ENCODE data around the gene DOCK8.

DOCK8 gene

GRCh38 chr9:477193-477592 is 262.5 kb downstream of the DOCK8 start:
- in situ Hi-C loops (cut with HindIII; ENCODE audit: low pct_ligation_motif_present, low sequenced_read_pairs) = no loop called here
- DNase-seq = no peak
- H3K27ac ChIP-seq = no peak overlapping the region

GRCh38 chr9:479304-479970 is 264.8 kb downstream of the DOCK8 start:
- Histone ChIP-seq H3K27me3 (replicated peaks) (no peaks in the 10 kb centered on the region), H3K4me3 (ENCODE audit: low read depth, low read length) (no peak overlapping the region), H3K36me3 (replicated peaks) (no peaks in the 10 kb centered on the region), H3K27ac (no peak overlapping the region)
- in situ Hi-C loops (cut with HindIII; ENCODE audit: low pct_ligation_motif_present, low sequenced_read_pairs) = no loop called here
- no peak for TF ChIP-seq CTCF (IDR thresholded peaks at IDR 0.05; ENCODE audit: low read depth, low read length, missing control alignments)
- no peak for DNase-seq

More at GRCh38 chr9:477193-477592, 262.5 kb downstream of the DOCK8 start:
- TF ChIP-seq CTCF (IDR thresholded peaks at IDR 0.05; ENCODE audit: low read depth, low read length, missing control alignments) = no peak
- Histone ChIP-seq H3K27me3 (replicated peaks) (no peaks in the 10 kb centered on the region), H3K36me3 (replicated peaks) (no peaks in the 10 kb centered on the region), H3K4me3 (ENCODE audit: low read depth, low read length) (no peak overlapping the region)

- in situ Hi-C loops (cut with HindIII; ENCODE audit: low pct_ligation_motif_present, low sequenced_read_pairs) = no loop called here
- TF ChIP-seq CTCF (IDR thresholded peaks at IDR 0.05; ENCODE audit: low read depth, low read length, missing control alignments) = no peak
- H3K4me3 ChIP-seq (ENCODE audit: low read depth, low read length) = no peak overlapping the region
- no peaks in the 10 kb centered on the region for H3K36me3 ChIP-seq (replicated peaks)
- no peaks in the 10 kb centered on the region for H3K27me3 ChIP-seq (replicated peaks)
- H3K27ac ChIP-seq = no peak overlapping the region
- DNase-seq = no peak
Observed at GRCh38 chr9:479971-480350, 265.3 kb downstream of the DOCK8 start.

- in situ Hi-C loops (cut with HindIII; ENCODE audit: low pct_ligation_motif_present, low sequenced_read_pairs) = no loop called here
- no peak for TF ChIP-seq CTCF (IDR thresholded peaks at IDR 0.05; ENCODE audit: low read depth, low read length, missing control alignments)
- H3K27me3 ChIP-seq (replicated peaks) = no peaks in the 10 kb centered on the region
- no peak for DNase-seq
- no peaks in the 10 kb centered on the region for H3K36me3 ChIP-seq (replicated peaks)
- H3K27ac ChIP-seq = no peak overlapping the region
- H3K4me3 ChIP-seq (ENCODE audit: low read depth, low read length) = no peak overlapping the region
Observed at GRCh38 chr9:482739-483138, 268.1 kb downstream of the DOCK8 start.

GRCh38 chr9:486156-486555 is 271.5 kb downstream of the DOCK8 start:
- in situ Hi-C loops (cut with HindIII; ENCODE audit: low pct_ligation_motif_present, low sequenced_read_pairs) = no loop called here
- no peak for DNase-seq
- Histone ChIP-seq H3K27ac (no peak overlapping the region), H3K4me3 (ENCODE audit: low read depth, low read length) (no peak overlapping the region), H3K27me3 (replicated peaks) (no peaks in the 10 kb centered on the region), H3K36me3 (replicated peaks) (no peaks in the 10 kb centered on the region)
- TF ChIP-seq CTCF (IDR thresholded peaks at IDR 0.05; ENCODE audit: low read depth, low read length, missing control alignments) = no peak

GRCh38 chr9:487429-487828 is 272.8 kb downstream of the DOCK8 start:
- H3K27me3 ChIP-seq (replicated peaks) = no peaks in the 10 kb centered on the region
- in situ Hi-C loops (cut with HindIII; ENCODE audit: low pct_ligation_motif_present, low sequenced_read_pairs) = no loop called here
- no peak for DNase-seq
- TF ChIP-seq CTCF (IDR thresholded peaks at IDR 0.05; ENCODE audit: low read depth, low read length, missing control alignments) = no peak
- H3K36me3 ChIP-seq (replicated peaks) = no peaks in the 10 kb centered on the region
- no peak overlapping the region for H3K4me3 ChIP-seq (ENCODE audit: low read depth, low read length)
- no peak overlapping the region for H3K27ac ChIP-seq

All from brain microvascular endothelial cell (primary cell).